GM19372 (cell line): ENCODE measurements around the gene GAS5.
"Not testable (repeated sequence)": the region's sequence is repeated elsewhere in the genome, so short reads cannot be mapped to it uniquely, and the experiment has no call there.

Source experiments
- ATAC-seq: cut with Tn5 transposase; IDR thresholded peaks from one replicate; pipeline ENCODE4 v1.9.1; 2021; ENCODE audit warnings: mild to moderate bottlenecking, low read depth, moderate library complexity; ENCODE audit not compliant: unreplicated experiment

Gene GAS5

DNA sequence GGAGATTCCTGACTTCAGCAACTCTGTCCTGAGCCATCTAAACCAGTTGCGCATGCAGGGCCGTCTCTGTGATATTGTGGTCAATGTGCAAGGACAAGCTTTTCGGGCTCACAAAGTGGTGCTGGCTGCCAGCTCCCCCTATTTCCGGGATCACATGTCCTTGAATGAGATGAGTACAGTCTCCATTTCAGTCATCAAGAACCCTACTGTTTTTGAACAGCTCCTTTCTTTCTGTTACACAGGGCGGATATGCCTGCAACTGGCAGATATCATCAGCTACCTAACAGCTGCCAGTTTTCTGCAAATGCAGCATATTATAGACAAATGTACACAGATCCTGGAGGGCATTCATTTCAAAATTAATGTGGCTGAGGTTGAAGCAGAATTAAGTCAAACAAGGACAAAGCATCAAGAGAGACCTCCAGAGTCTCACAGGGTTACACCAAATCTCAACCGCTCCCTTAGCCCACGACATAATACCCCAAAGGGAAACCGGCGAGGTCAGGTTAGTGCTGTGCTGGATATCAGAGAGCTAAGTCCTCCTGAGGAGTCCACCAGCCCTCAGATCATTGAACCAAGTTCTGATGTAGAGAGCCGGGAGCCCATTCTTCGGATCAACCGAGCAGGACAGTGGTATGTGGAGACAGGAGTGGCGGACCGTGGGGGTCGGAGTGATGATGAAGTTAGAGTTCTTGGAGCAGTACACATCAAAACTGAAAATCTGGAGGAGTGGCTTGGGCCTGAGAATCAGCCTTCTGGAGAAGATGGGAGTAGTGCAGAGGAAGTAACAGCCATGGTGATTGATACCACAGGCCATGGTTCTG lies 2.7 kb upstream of the GAS5 start:
- no peak for ATAC-seq

DNA sequence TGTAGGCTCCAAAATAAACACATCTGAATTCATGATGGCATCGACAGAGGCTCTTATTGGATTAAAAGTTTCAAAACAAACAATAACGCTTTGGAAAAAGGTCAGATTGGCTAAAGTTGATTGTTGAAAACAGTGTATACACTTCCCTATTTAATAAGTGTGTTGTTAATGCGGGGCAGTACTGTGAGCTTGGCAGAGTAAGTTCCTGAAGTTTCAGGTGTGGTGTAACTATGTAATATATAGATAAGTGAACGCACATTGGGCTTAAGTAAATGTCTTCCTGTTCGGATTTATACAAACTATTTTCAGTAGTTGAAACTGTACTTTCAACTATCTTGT lies 1.2 kb upstream of the GAS5 start:
- ATAC-seq = no peak

DNA sequence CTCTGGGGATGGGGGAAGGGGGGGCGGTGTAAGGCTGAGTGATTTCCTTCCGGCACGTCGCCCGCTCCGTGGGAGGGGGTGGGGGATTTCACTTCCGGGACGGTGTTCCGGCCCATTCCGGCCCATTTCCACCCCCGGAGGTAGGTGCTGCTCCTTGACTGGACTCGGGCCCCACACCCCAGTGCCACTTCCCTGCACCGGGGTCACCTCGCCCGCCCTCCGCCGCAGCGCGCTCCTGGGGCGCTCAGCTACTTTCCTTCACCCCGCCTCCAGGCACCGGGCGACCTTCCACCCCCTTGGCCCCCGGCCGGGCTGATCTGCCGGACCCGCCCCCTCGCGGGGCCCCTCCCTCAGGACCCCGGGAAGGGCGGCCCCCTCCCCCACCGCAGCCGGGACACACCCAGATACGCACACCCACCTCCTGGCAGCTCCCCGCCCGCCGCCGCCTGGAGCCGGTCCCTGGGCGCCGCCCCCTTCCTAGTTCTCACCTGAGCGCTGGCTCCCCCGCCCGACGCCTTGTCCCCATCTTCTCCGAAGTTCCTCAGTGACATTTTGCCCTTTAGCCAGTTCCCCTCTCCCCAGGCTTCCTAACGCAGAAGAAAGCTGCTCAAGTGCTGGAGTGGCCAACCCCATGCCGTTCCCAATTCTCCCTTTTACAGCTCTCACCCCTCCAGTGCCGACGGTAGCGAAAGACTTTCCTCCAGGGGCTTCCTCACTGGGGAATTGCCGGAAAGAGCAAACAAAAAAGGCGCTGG lies 654 bp upstream of the GAS5 start, which contains the start of gene ZBTB37:
TSS of gene ZBTB37 (plus strand) at position 115 of the 755 bp plus-strand sequence. CDS start 1,846 bp downstream, outside the sequence.
- ATAC-seq = peak; percentile 52

DNA sequence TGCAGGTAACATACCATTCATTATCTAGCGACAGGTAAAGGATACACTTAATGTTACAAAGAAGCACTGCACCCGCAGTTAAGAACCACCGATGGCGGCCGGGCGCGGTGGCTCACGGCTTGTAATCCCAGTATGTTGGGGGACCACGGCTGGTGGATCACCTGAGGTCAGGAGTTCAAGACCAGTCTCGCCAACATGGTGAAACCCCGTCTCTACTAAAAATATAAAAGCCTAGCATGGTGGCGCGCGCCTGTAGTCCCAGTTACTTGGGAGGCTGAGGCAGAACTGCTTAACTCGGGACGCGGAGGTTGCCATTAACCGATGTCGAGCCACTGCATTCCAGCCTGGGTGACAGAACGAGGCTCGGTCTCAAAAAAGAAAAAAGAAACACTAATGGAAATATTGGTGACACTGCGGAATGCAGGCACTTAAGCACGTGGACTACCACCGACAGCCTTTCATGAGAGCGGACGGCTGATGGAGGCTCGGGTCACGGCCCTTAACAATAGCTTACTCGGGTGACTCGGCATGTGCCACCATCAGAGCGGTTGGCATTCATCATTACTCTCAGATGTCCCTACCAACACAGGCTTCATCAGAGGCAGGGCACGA lies 542 bp downstream of the GAS5 start:
- peak; percentile 6 for ATAC-seq

DNA sequence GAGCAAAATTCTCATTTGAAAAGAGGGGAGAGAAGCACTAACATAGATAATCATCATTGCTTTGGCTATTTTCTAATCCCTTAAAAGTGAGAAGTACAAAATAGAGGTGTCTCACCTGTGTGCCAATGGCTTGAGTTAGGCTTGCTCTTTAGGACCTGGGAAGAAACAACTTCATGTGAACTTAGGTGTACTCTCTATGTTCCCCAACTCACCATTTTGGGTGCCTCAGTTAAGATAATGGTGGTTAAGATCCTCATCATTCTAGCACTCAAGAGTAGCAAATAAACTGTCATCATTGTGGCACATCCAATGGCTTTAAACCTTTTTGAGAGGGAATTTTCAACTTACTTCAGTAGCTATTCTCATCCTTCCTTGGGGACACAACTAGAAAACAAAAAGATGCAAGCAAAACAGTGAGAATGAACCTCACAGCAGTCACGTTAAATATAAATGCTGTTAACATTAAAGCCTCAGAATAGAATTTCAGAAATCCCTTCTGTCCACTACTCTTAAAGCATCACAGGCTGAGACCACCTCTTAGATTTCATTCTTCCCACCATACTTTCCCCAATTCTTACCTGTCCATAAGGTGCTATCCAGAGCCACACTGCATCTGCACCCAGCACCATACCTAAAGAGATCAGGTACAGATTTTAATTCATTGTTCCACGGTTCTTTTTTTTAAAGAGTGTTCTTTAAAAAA lies 1.2 kb downstream of the GAS5 start:
- no peak for ATAC-seq

DNA sequence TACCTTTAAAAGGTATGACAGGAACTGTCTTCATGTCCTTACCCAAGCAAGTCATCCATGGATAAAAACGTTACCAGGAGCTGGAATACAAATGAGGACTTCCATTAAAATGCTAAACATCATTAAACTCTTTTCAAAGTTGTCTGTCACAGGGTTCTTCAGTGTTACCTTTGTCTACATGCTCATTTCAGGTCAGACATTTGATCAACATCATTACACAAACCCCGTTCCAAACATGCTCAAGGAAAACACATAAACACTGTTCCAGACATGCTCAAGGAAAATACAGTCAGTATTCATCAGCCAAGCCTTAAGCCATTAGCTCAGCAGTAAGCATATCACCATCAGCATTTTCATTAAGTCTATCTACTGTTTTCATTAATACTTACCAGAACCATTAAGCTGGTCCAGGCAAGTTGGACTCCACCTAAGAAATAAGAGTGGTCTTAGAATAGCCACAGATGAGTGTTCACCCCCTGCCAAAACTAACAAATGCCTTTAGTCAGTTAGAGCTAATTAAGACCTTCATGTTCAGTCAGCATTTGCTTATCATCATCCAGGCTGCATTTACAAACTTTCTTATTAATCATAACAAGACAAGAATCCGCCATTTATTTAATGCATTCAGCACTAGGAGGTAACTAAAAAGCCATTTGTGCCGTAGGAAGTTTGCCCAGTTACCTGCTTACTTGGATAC lies 2.2 kb downstream of the GAS5 start:
- no peak for ATAC-seq

DNA sequence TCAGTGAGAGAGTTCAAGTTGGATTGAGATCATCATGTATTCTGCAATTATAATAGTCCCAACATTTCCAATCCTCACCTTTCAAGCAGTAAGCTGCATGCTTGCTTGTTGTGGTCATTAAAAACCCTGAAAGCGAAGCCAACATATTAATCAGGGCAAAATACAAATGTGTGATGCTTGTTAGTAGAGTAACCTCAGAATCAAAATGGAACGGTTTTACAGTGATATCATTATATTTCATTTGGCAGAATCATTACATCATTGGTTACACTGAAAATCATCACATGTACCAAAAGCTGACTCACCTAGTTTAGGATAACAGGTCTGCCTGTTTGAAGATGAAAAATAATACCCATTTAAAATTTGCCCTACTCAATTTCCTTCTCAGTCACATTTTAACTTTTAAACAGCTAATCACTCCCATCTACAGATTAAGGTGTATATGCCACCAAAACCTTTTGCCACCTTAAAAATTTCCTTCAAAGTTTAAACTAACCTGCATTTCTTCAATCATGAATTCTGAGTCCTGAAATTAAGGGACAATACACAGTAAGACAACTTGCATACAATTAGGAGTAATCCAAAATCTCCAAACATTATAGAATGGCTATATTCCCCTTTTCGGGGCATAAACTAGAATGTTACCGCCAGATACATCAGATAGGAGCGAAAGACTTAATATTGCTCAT lies 3.5 kb downstream of the GAS5 start:
- no peak for ATAC-seq

DNA sequence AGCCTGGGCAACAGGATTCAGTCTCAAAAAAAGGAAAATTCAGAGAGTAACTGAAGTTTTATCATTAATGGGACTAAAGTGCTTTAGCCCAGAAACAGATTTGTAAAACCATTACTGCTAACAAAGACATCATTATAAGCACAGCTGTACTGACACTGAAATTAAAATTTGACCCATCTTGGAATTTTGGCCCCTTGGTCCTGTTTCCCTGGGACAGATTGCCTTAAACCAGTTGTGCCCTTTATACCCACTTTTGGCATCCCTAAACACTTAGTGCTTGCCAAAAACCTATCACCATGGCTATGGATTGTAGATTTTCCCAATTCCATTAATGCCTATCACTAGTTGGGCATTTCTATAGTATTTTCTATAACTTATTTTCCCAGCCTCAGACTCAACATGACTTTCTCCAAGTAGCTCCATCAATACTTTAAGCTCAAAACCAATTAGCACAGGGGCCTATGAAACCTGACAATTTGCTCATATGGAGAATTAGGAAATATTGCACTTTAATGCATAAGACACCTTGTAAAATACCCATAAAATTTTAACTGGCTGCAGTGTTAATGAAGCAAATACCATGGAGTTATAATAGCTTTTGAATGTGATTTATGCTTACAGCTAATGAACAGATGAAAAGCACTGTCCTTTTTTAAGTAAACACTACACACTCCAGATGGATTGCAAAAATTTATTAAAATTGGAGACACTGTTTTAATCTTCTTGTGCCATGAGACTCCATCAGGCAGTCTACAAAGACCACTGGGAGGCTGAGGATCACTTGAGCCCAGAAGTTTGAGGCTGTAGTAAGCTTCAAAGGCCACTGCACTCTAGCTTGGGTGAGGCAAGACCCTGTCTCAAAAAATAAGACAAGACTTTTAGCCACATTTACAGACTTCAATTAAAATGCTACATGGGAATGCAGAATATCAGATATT lies 4.3 kb downstream of the GAS5 start:
- no peak for ATAC-seq

DNA sequence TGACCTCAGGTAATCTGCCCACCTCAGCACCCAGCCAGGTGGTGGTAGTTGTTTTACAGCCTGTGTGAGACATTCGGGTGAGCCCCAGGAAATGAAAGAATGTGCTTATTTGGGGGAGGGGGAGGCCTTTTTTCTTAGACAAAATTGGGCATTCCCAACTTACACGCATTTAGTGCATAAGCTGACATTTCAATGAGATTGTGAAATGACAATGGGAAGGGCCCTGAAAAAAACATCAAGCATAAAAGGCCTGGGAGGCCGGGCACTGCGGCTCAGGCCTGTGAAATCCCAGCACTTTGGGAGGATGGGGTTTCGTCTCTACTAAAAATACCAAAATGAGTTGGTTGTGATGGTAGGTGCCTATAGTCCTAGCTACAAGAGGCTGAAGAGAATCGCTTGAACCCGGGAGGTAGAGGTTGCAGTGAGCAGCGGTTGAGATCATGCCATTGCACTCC lies 5.0 kb downstream of the GAS5 start:
- ATAC-seq = no peak

DNA sequence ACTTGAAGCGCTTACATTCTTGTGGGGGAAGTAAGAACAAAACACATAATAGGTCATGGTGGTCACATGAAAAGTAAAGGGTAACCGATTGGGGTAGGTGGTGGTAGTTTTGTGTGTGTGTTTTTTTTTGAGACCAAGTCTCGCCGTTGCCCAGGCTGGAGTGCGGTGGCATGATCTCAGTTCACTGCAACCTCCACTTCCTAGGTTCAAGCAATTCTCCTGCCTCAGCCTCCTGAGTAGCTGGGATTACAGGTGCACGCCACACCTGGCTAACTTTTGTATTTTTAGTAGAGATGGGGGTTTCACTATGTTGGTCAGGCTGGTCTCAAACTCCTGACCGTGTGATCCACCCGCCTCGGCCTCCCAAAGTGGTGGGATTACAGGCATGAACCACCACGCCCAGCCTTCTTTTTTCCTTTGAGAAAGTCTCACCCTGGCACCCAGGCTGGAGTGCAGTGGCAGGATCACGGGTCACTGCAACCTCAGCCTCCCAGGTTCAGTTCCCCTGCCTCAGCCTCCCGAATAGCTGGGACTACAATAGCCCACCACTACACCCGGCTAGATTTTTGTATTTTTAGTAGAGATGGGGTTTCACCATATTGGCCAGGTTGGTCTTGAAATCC lies 5.5 kb downstream of the GAS5 start:
- not testable (repeated sequence) for ATAC-seq

DNA sequence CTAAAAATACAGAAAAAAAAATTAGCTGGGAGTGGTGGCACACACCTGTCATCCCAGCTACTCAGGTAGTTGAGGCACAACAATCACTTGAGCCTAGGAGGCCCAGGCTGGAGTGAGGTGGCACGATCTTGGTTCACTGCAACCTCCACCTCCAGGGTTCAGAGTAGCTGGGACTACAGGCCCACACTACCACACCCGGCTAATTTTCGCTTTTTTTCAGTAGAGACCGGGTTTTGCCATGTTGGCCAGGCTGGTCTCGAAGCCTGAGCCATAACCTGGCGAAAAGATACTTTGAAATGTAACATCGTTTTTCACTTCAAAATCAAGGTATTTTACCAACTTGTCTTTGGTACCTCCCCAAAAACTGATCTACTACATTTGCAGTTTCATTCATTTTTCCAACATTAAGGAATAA lies 6.1 kb downstream of the GAS5 start:
- no peak for ATAC-seq

DNA sequence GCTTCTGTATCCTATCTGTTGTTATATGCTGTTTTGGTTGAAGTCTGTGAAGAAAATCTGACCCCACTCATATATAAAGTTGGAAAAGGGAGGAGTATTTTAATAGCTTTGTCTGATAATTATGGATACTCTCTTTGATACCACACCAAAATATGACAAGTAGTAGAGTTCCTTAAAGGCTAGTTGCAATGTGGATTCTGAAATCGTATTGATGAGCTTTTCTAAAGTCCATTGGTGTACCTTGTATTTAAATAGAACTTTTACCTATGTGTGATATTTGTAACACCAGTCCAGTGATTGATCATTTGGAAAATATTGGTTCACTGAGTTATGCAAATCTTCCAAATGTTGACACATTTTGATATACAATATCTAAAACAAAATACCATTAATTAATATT lies 7.7 kb downstream of the GAS5 start:
- ATAC-seq = no peak

DNA sequence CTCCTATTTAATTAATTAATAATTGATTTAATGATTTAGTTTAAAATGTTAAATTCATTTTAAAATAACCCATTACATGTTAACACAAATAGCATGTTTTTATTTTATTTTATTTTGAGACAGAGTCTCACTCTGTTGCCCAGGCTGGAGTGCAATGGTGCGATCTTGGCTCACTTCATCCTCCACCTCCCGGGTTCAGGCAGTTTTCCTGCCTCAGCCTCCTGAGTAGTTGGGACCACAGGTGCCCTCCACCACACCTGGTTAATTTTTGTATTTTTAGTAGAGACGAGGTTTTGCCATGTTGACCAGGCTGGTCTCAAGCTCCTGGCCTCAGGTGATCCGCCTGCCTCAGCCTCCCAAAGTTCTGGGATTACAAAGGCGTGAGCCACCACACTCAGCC lies 8.2 kb downstream of the GAS5 start:
- not testable (repeated sequence) for ATAC-seq

DNA sequence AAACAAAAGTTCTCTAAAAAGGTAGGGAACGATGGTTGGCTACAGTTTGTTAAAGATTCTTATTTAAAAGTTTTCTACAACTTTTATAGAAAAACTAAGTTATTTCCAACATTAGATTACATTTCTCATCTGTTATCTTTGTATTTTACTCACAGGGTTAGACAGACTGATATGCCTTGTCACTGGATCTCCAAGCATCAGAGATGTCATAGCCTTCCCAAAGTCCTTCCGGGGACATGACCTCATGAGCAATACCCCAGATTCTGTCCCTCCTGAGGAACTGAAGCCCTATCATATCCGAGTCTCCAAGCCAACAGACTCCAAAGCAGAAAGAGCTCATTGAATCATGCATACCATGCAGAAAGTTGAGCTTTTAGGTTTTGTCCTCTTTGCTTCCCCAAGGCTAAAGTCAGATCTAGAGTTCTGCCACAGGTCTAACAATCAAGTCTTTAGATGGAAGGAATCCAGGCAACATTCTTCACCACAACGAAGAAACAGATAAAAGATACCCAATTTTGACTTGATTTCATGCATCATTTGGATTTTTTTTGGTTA lies 10.3 kb downstream of the GAS5 start:
- ATAC-seq = no peak

DNA sequence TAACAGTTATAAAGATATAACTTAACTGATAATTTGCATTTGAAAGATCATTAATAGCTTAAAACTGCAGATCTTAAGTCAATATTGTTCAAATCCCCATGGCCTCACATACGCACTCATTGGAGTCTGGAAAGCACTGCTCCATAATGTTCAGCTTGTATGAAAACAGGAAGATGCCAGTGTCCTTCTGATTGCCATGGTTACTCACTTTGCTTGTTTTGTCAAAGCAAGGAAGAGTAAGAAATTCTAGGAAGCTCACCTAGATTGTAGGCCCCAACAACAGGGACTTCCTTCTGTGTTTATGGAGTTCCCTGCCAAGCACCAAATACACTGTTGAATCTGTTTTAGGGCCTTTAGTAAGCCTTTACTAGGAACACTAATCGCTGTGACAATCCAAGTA lies 10.9 kb downstream of the GAS5 start:
- ATAC-seq = no peak

DNA sequence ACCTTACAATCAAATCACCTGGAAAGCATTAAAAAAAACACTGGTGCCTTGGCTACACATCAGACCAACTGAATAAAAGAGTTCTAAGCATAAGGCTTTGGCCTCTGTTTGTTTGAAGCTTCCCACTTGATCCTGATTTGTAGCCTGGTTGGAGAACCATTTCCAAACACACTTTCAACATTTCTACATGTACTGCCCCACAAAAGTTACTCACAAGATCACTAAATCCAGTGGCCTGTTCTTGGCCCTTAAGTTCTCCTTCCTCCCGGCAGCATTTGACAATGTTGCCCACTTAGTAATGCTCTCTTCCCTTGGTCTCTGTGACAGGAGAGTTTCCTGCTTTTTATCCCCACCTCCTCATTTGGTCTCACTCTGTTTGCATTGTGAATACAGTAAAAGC lies 11.8 kb downstream of the GAS5 start:
- no peak for ATAC-seq

DNA sequence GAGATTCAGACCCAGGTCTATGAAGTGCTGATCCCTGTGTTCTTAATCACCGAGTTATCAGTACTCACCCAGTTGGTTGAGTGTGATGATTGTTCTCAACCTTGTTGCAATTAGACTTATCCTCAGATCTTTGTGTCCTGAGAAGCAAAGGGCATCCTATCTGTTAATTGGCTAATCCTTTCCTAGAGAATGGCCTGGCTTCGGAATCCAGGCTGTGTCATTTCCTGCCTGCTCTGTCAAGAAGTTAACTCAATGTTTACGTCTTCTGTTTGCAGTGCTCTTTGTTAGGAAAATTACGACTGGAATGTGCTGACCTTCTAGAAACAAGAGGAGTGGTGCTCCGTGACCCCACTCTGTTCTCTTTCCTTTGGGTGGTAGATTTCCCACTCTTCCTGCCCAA lies 14.7 kb downstream of the GAS5 start:
- no peak for ATAC-seq

DNA sequence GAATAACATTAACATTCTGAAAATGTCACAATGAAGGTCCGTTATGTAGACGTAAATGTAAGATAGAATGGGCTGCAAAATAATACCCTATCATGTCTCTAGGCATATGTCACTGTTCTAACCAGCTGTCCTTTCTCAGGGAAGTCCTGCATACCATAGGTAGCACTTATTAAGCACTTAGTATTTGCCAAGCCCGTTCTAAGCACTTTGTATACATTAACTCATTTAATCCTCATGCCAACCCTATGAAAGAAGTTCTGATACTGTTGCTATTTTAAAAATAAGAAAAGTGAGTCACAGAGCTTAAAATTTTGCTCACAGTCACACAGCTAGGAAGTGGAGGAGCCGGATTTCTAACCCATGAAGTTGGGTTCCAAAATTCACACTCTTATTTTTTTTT lies 15.7 kb downstream of the GAS5 start:
- ATAC-seq = no peak
